NAMALWA (cell line): ENCODE data around the gene SRGAP2.
"Not testable (repeated sequence)": the region's sequence is repeated elsewhere in the genome, so short reads cannot be mapped to it uniquely, and the experiment has no call there.

Experiments
- DNase-seq: peaks from one replicate; pipeline ENCODE4 v3.0.0-alpha.2; 2015; ENCODE audit warnings: low spot score

Gene SRGAP2

DNA sequence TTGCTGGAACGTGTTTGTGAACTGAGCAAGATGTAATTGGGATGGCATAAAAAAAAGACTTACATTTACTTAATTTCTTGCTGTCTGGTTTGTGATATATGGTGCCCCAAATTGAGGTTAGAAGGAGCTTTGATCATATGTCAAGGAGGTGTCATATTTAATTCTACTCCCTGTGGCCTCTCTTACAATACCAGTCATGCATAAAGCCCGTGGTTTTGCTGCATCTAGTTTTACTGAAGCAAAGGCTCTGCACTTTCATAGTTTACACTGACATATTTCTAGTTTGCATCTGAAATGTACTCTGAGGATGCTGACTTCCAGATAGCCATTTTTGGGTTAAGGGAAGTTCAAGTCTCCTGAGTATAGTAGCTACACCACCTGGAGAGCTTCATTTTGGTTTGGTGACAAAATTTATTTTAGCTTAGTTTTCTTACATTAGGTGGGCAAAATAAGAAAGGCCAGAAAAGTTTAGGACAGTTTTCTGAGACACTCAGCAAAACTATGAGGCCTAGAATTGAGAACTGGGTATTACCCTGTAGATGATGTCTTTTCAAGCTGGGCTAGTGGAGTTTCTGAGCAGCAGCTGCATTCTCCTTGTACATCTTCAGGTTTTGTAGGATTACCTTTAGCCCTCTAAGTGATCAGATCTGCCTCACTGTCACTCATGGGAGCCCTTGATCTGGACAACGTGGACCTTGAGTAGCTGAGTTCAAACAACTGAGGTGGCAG, 47.8 kb downstream of the SRGAP2 start:
- not testable (repeated sequence) for DNase-seq

GRCh38 chr1:206252680-206253335, 49.5 kb downstream of the SRGAP2 start:
- peak; percentile 7 for DNase-seq
